ENCODE results near the gene UNK.

DNA sequence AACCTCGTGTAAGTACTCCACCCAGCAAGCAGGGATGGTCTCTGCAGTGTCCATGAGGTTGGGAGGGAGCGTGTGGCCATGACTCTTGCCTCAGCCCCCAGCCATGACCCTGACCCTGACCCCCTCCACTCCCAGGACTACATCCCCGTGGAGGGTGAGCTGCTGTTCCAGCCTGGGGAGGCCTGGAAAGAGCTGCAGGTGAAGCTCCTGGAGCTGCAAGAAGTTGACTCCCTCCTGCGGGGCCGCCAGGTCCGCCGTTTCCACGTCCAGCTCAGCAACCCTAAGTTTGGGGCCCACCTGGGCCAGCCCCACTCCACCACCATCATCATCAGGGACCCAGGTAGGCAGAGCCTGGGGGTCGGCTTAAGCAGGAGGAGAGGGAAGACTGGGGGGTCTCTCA lies 35.9 kb upstream of the UNK start:
- no peak for TF ChIP-seq EZH2 (IDR thresholded peaks at IDR 0.05; ENCODE audit: low read depth)
- TF ChIP-seq, protein P1, sequence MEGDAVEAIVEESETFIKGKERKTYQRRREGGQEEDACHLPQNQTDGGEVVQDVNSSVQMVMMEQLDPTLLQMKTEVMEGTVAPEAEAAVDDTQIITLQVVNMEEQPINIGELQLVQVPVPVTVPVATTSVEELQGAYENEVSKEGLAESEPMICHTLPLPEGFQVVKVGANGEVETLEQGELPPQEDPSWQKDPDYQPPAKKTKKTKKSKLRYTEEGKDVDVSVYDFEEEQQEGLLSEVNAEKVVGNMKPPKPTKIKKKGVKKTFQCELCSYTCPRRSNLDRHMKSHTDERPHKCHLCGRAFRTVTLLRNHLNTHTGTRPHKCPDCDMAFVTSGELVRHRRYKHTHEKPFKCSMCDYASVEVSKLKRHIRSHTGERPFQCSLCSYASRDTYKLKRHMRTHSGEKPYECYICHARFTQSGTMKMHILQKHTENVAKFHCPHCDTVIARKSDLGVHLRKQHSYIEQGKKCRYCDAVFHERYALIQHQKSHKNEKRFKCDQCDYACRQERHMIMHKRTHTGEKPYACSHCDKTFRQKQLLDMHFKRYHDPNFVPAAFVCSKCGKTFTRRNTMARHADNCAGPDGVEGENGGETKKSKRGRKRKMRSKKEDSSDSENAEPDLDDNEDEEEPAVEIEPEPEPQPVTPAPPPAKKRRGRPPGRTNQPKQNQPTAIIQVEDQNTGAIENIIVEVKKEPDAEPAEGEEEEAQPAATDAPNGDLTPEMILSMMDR (conservative IDR thresholded peaks at IDR 0.05): no peak
